NB4 (cell line): ENCODE data around the gene ANTXR1.

Experiments
- MYC ChIP-seq: IDR thresholded peaks from 2 replicates; pipeline ENCODE4 v1.6.1; 2011; ENCODE audit warnings: low read depth, low read length
- POLR2A ChIP-seq: IDR thresholded peaks from 2 replicates; pipeline ENCODE4 v1.6.1; 2011; ENCODE audit warnings: mild to moderate bottlenecking; ENCODE audit not compliant: insufficient read length; ENCODE audit errors: extremely low read depth
- TF ChIP-seq, protein P1 (sequence below): IDR thresholded peaks from one replicate; pipeline ENCODE4 v1.5.1; 2012; ENCODE audit warnings: low read depth, low read length

DNA sequence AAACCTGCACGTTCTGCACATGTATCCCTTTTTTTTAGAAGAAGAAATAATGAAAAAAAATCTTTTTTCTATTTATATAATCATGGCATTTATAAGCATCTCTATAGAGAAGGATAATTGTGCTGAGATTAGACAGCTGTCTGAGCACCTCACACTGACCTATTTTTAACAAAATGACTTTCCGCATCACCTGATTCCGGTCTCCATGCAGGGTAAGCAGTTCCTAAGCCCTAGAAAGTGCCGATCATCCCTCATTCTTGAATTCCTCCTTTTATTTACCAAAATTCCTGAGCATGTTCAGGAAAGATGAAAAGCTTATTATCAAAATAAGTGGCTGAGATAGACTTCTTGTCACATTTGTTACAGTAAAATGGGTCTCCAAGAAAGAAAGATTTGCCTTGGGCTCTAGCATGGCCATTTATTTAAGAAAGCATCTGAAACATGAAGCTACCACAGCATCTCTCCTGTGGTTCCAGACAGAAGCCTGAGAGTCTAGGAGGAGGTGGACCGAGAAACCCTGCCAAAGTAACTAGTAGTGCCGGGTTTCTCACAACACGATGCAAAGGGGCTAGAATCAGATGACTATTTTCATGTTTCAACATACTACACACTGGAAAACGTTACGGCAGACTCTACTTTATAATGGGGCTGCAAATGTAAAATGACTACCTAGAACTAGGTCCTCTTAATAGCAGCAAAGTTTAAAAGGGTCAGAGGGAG is 37.9 kb upstream of the ANTXR1 start:
- TF ChIP-seq POLR2A (no peak), MYC (no peak)
- TF ChIP-seq, protein P1, sequence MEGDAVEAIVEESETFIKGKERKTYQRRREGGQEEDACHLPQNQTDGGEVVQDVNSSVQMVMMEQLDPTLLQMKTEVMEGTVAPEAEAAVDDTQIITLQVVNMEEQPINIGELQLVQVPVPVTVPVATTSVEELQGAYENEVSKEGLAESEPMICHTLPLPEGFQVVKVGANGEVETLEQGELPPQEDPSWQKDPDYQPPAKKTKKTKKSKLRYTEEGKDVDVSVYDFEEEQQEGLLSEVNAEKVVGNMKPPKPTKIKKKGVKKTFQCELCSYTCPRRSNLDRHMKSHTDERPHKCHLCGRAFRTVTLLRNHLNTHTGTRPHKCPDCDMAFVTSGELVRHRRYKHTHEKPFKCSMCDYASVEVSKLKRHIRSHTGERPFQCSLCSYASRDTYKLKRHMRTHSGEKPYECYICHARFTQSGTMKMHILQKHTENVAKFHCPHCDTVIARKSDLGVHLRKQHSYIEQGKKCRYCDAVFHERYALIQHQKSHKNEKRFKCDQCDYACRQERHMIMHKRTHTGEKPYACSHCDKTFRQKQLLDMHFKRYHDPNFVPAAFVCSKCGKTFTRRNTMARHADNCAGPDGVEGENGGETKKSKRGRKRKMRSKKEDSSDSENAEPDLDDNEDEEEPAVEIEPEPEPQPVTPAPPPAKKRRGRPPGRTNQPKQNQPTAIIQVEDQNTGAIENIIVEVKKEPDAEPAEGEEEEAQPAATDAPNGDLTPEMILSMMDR = no peak
